ENCODE measurements around the gene RIC1.

RIC1 gene

DNA sequence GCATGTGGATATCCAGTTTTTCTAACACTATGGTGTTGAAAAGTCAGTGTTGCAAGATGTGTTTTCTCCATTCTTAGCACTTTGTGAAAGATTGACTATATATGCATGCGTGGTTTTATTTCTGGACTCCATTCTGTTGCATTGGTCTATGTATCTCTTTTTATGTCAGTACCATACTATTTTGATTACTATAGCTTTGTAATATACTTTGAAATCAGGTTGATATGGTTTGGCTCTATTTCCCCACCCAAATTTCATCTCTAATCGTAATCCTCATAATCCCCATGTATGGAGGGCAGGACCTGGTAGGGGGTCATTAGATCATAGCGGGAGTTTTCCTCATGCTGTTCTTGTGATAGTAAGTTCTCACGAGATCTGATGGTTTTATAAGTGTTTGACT, 6.5 kb downstream of the RIC1 start:
- Histone ChIP-seq H3K27ac (replicated peaks) (no peak overlapping the region), H3K4me3 (replicated peaks; ENCODE audit: insufficient read depth, low read length) (no peak overlapping the region), H3K27me3 (ENCODE audit: insufficient read depth, poor library complexity, severe bottlenecking) (no peaks in the 10 kb centered on the region)
- TF ChIP-seq REST (IDR thresholded peaks at IDR 0.05; ENCODE audit: insufficient replicate concordance, low read depth) (no peak), POLR2AphosphoS5 (IDR thresholded peaks at IDR 0.05; ENCODE audit: low read depth) (no peak)
- DNase-seq (ENCODE audit: low read depth in 1 of 2, low spot score in 1 of 2), result no peak

- Histone ChIP-seq H3K27ac (replicated peaks) (no peak overlapping the region), H3K27me3 (ENCODE audit: insufficient read depth, poor library complexity, severe bottlenecking) (no peaks in the 10 kb centered on the region), H3K4me3 (replicated peaks; ENCODE audit: insufficient read depth, low read length) (no peak overlapping the region)
- no peak for TF ChIP-seq REST (IDR thresholded peaks at IDR 0.05; ENCODE audit: insufficient replicate concordance, low read depth)
- no peak for TF ChIP-seq SPI1 (IDR thresholded peaks at IDR 0.05; ENCODE audit: borderline replicate concordance, low read depth)
- TF ChIP-seq, protein P1, sequence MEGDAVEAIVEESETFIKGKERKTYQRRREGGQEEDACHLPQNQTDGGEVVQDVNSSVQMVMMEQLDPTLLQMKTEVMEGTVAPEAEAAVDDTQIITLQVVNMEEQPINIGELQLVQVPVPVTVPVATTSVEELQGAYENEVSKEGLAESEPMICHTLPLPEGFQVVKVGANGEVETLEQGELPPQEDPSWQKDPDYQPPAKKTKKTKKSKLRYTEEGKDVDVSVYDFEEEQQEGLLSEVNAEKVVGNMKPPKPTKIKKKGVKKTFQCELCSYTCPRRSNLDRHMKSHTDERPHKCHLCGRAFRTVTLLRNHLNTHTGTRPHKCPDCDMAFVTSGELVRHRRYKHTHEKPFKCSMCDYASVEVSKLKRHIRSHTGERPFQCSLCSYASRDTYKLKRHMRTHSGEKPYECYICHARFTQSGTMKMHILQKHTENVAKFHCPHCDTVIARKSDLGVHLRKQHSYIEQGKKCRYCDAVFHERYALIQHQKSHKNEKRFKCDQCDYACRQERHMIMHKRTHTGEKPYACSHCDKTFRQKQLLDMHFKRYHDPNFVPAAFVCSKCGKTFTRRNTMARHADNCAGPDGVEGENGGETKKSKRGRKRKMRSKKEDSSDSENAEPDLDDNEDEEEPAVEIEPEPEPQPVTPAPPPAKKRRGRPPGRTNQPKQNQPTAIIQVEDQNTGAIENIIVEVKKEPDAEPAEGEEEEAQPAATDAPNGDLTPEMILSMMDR (IDR thresholded peaks at IDR 0.05; ENCODE audit: insufficient read depth, low read length), result no peak
- TF ChIP-seq GABPA (IDR thresholded peaks at IDR 0.05; ENCODE audit: low read depth), result no peak
- TF ChIP-seq POLR2AphosphoS5 (IDR thresholded peaks at IDR 0.05; ENCODE audit: low read depth), result no peak
- DNase-seq (ENCODE audit: low read depth in 1 of 2, low spot score in 1 of 2), result no peak
These were observed 10.9 kb downstream of the RIC1 start for GRCh38 chr9:5639816-5640215.

GRCh38 chr9:5642170-5642569, 13.3 kb downstream of the RIC1 start:
- TF ChIP-seq, protein P1 (IDR thresholded peaks at IDR 0.05; ENCODE audit: insufficient read depth, low read length), result no peak
- no peak for TF ChIP-seq REST (IDR thresholded peaks at IDR 0.05; ENCODE audit: insufficient replicate concordance, low read depth)
- TF ChIP-seq POLR2AphosphoS5 (IDR thresholded peaks at IDR 0.05; ENCODE audit: low read depth), result no peak
- no peak for TF ChIP-seq GABPA (IDR thresholded peaks at IDR 0.05; ENCODE audit: low read depth)
- no peak for TF ChIP-seq SPI1 (IDR thresholded peaks at IDR 0.05; ENCODE audit: borderline replicate concordance, low read depth)
- H3K27ac ChIP-seq (replicated peaks), result no peak overlapping the region

More at GRCh38 chr9:5642170-5642569, 13.3 kb downstream of the RIC1 start:
- H3K4me3 ChIP-seq (replicated peaks; ENCODE audit: insufficient read depth, low read length), result no peak overlapping the region
- DNase-seq (ENCODE audit: low read depth in 1 of 2, low spot score in 1 of 2), result no peak
- H3K27me3 ChIP-seq (ENCODE audit: insufficient read depth, poor library complexity, severe bottlenecking), result no peaks in the 10 kb centered on the region

Data from HL-60 (cell line).